OCI-LY1 (cell line): ENCODE measurements around the gene SCART1.

Source experiments
- H2AFZ ChIP-seq: fragments of 200-600 bp; sonication (generic), shearing (Covaris generic); 2 replicates; pipeline ENCODE4 v1.6.0; 2014; ENCODE audit warnings: antibody characterized with exemption, mild to moderate bottlenecking, low read length
- H3F3A ChIP-seq: fragments of 200-600 bp; sonication (generic), shearing (Covaris generic); 2 replicates; pipeline ENCODE4 v1.6.0; 2014; ENCODE audit warnings: mild to moderate bottlenecking, antibody characterized with exemption, low read length, moderate library complexity; ENCODE audit not compliant: insufficient read depth
- H3K27ac ChIP-seq: fragments of 200-600 bp; sonication (generic); 2 replicates; pipeline ENCODE4 v1.5.1; 2014; ENCODE audit warnings: low read length, mixed run types, mild to moderate bottlenecking, low read depth; ENCODE audit not compliant: poor library complexity, severe bottlenecking
- H3K27me3 ChIP-seq: fragments of 200-600 bp; sonication (generic); 2 replicates; pipeline ENCODE4 v1.6.0; 2014; ENCODE audit warnings: antibody characterized with exemption, mild to moderate bottlenecking, low read length, moderate library complexity; ENCODE audit not compliant: insufficient read depth
- H3K36me3 ChIP-seq: fragments of 200-600 bp; sonication (generic); 2 replicates; pipeline ENCODE4 v1.6.1; 2014; ENCODE audit warnings: mild to moderate bottlenecking, antibody characterized with exemption, low read length, moderate library complexity, mixed read lengths; ENCODE audit not compliant: insufficient read depth
- H3K4me1 ChIP-seq: fragments of 200-600 bp; sonication (generic); 2 replicates; pipeline ENCODE4 v1.5.1; 2014; ENCODE audit warnings: mild to moderate bottlenecking, low read length, moderate library complexity; ENCODE audit not compliant: insufficient read depth, severe bottlenecking
- H3K4me2 ChIP-seq: fragments of 200-600 bp; sonication (generic), shearing (Covaris generic); 2 replicates; pipeline ENCODE4 v1.6.1; 2014; ENCODE audit warnings: low read length
- H3K4me3 ChIP-seq: fragments of 200-600 bp; sonication (generic); 2 replicates; pipeline ENCODE4 v1.5.1; 2014; ENCODE audit warnings: low read length, low read depth, mild to moderate bottlenecking, mixed read lengths; ENCODE audit not compliant: poor library complexity, severe bottlenecking
- H3K79me2 ChIP-seq: fragments of 200-600 bp; shearing (Covaris generic); 2 replicates; pipeline ENCODE4 v1.6.1; 2016; ENCODE audit warnings: mixed run types, low read length, mixed read lengths; ENCODE audit not compliant: insufficient read depth
- H3K9ac ChIP-seq: fragments of 200-600 bp; sonication (generic), shearing (Covaris generic); 2 replicates; pipeline ENCODE4 v1.6.1; 2014; ENCODE audit warnings: mild to moderate bottlenecking, low read length, mixed read lengths
- H3K9me2 ChIP-seq: fragments of 200-600 bp; sonication (generic), shearing (Covaris generic); 2 replicates; pipeline ENCODE4 v1.6.1; 2014; ENCODE audit warnings: low read depth, mild to moderate bottlenecking, low read length, mixed read lengths
- H3K9me3 ChIP-seq: fragments of 200-600 bp; shearing (Covaris generic); 2 replicates; pipeline ENCODE4 v1.6.1; 2014; ENCODE audit warnings: low read length, mixed read lengths
- H4K20me1 ChIP-seq: fragments of 200-600 bp; sonication (generic), shearing (Covaris generic); 2 replicates; pipeline ENCODE4 v1.6.0; 2016; ENCODE audit warnings: mild to moderate bottlenecking, low read length; ENCODE audit not compliant: insufficient read depth
- EZH2 ChIP-seq: fragments of 200-600 bp; sonication (generic), shearing (Covaris generic); IDR thresholded peaks from 2 replicates; pipeline ENCODE4 v1.8.0; 2017; ENCODE audit warnings: borderline replicate concordance, mixed run types, mild to moderate bottlenecking, antibody characterized with exemption, low read length, moderate library complexity, mixed read lengths
- TF ChIP-seq, protein P1 (sequence below): fragments of 200-600 bp; sonication (generic), shearing (Covaris generic); IDR thresholded peaks from 2 replicates; pipeline ENCODE4 v1.5.1; 2017; ENCODE audit warnings: mild to moderate bottlenecking, antibody characterized with exemption, low read length, moderate library complexity, mixed read lengths

The SCART1 gene

DNA sequence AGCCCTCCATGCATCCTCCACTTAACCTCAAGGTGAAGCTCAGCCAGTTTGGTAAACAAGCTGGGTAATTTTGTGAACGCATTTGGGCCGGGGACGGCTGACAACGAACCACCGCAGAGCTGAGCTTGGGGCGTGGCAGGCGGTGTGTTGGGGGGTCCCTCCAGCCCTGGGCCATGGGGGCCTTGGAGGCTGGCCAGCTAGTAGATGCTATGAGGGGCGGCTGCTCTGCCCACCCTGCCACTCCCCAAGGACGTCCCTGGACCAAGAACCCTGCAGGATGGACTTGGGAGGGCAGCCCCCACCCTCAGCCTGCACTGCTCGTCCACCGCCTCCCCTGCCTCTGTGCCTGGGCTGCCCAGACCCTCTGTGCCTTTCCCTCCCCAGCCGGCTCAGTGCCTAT is 12.0 kb upstream of the SCART1 start:
- H3K4me1 ChIP-seq, result no peaks in the 10 kb centered on the region
- no peak overlapping the region for H2AFZ ChIP-seq
- no peak overlapping the region for H3K27ac ChIP-seq
- no peaks in the 10 kb centered on the region for H3K27me3 ChIP-seq
- H3K36me3 ChIP-seq, result no peaks in the 10 kb centered on the region
- H3K9ac ChIP-seq, result no peak overlapping the region
- H3K4me3 ChIP-seq, result no peak overlapping the region
- no peaks in the 10 kb centered on the region for H3K79me2 ChIP-seq
- H3F3A ChIP-seq, result no peaks in the 10 kb centered on the region
- H3K4me2 ChIP-seq, result no peak overlapping the region
- H3K9me2 ChIP-seq, result no peaks in the 10 kb centered on the region
- H4K20me1 ChIP-seq, result no peaks in the 10 kb centered on the region
- 0 out of 2 replicates have a peak, but pooled peaks cover 2% of the 10 kb centered on the region for H3K9me3 ChIP-seq
- no peak for TF ChIP-seq EZH2
- TF ChIP-seq, protein P1, sequence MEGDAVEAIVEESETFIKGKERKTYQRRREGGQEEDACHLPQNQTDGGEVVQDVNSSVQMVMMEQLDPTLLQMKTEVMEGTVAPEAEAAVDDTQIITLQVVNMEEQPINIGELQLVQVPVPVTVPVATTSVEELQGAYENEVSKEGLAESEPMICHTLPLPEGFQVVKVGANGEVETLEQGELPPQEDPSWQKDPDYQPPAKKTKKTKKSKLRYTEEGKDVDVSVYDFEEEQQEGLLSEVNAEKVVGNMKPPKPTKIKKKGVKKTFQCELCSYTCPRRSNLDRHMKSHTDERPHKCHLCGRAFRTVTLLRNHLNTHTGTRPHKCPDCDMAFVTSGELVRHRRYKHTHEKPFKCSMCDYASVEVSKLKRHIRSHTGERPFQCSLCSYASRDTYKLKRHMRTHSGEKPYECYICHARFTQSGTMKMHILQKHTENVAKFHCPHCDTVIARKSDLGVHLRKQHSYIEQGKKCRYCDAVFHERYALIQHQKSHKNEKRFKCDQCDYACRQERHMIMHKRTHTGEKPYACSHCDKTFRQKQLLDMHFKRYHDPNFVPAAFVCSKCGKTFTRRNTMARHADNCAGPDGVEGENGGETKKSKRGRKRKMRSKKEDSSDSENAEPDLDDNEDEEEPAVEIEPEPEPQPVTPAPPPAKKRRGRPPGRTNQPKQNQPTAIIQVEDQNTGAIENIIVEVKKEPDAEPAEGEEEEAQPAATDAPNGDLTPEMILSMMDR, result no peak

DNA sequence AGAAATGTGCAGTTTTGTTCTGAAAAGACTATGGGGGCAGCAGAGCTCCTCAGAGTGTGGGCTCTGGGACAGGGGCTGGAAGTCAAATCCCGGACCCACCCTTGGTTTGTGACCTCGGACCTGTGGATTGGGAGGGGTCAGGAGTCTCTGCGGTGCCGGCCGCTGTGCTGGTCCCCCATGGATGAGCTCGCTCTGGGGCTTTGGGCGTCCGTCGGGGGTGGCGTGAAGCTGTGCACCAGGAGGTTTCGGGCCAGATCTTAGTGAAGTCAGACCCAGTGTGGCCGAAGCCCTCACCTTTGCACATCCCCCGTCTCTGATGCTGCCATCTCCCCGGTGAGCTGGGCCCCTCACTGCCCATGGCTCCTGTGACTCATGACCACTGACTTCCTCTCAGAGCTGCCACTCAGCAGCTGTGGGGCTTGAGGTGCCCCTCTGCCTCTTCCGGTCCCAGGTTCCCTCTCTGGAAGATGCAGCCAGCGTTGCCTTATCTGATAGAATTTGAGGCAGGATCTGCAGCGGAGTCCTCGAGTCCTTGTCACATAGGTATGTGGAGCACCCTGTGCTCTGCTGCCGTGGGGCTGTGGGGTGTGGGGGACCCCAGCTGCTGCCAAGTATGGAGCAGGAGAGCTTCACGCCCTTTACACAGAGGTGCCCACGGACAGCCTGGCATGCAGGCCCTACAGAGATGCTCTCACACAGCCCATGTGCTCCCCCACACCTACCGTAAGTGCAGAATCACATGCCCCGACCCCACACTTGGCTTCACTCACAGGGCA is 11.4 kb upstream of the SCART1 start:
- Histone ChIP-seq H3K36me3 (no peaks in the 10 kb centered on the region), H3K27me3 (no peaks in the 10 kb centered on the region), H3K4me1 (no peaks in the 10 kb centered on the region), H3K4me2 (no peak overlapping the region), H3K9me2 (no peaks in the 10 kb centered on the region), H3F3A (no peaks in the 10 kb centered on the region), H3K9ac (no peak overlapping the region), H3K27ac (no peak overlapping the region), H4K20me1 (no peaks in the 10 kb centered on the region), H2AFZ (no peak overlapping the region), H3K4me3 (no peak overlapping the region), H3K79me2 (no peaks in the 10 kb centered on the region), H3K9me3 (0 out of 2 replicates have a peak, but pooled peaks cover 5% of the 10 kb centered on the region)
- TF ChIP-seq, protein P1, result no peak
- TF ChIP-seq EZH2, result no peak

DNA sequence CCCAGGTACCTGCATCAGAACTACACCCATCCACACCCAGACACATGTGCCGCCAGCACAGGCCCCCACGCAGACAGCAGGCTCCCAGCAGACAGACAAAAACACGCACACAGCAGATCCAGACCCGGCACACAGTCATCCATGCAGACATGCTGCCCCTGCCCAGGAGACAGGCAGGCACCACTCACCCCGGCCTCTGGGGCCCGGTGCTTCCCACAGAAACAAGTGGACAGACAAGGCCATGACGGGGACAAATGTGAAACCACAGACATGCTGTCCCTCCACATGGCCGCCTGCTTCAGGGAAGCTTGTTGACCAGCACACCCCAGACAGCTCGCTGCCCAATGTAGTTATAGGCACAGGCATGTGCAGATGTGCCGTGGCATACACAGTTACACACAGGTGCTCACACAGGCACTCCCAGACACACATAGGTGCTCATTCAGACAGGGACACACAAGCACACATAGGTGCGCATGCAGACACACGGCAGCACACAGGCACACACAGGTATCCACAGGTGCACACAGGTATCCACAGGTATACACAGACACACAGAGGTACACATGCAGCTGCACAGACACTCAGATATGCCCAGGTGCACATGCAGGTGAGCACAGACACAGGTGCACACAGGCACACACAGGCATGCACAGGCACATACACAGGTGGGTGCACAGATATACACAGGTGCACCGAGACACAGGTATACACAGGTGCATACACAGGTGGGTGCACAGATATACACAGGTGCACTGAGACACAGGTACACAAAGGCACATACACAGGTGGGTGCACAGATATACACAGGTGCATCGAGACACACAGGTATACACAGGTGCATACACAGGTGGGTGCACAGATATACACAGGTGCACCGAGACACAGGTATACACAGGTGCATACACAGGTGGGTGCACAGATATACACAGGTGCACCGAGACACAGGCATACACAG is 10.5 kb upstream of the SCART1 start:
- Histone ChIP-seq H2AFZ (no peak overlapping the region), H3K27me3 (no peaks in the 10 kb centered on the region), H3K4me2 (no peak overlapping the region), H4K20me1 (no peaks in the 10 kb centered on the region), H3K9ac (no peak overlapping the region), H3K4me3 (no peak overlapping the region), H3K79me2 (no peaks in the 10 kb centered on the region), H3K4me1 (no peaks in the 10 kb centered on the region), H3K9me2 (no peaks in the 10 kb centered on the region), H3K36me3 (no peaks in the 10 kb centered on the region), H3F3A (no peaks in the 10 kb centered on the region), H3K9me3 (peaks cover 11% of the 10 kb centered on the region), H3K27ac (no peak overlapping the region)
- TF ChIP-seq, protein P1, result no peak
- TF ChIP-seq EZH2, result no peak
